Activated CD8-positive, alpha-beta memory T cell treated with anti-CD3 and anti-CD28 coated beads, Interleukin-2, amount 50 U/mL, for 1 hour (primary cell): ENCODE results near the gene QPCT.
"Not testable (repeated sequence)": the region's sequence is repeated elsewhere in the genome, so short reads cannot be mapped to it uniquely, and the experiment has no call there.

Experiments used
- DNase-seq: peaks from one replicate; pipeline ENCODE4 v3.0.0-alpha.2; 2020; ENCODE audit errors: extremely low read depth

The QPCT gene

DNA sequence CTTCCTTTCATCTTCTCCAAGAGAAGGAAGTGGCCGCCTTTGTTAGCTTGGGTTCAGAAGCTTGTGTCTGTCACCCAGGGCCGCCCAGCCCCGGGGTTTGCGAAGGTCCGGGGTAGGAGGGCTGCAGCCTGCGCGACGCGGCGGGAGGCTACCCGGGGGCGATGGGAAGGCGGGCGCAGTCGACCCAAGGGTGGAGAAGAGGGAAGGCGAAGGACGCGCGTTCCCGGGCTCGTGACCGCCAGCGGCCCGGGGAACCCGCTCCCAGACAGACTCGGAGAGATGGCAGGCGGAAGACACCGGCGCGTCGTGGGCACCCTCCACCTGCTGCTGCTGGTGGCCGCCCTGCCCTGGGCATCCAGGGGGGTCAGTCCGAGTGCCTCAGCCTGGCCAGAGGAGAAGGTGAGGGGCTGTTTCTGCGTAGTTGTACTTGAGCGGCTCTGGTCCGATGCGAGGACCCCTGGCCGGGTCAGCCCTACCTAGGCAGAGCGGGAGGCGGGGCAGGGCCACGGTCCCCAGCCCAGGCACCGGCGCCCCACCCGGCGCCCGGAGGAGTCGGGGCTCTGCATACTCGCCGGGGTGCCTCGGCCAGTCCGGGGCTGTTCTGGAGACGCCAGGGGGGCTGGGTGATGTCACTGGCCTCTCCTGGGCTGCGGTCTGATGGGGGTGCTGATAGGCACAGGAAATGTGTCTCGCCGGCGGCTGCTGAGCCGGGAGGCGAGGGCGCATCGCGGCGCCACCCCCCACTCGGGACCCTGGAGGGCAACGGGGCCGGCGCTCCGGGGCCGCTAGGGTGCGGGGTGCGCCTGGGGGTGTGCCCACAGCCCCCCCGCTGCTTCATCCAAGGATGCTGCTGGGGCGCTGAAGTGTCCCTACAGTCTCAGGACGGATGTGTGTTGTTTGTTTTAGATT is at the start of gene QPCT:
Gene QPCT, plus strand, starts transcription at position 178 of the 909 bp plus-strand sequence. Its CDS starts 102 bp downstream, at position 280.
- peak; percentile 55 for DNase-seq

DNA sequence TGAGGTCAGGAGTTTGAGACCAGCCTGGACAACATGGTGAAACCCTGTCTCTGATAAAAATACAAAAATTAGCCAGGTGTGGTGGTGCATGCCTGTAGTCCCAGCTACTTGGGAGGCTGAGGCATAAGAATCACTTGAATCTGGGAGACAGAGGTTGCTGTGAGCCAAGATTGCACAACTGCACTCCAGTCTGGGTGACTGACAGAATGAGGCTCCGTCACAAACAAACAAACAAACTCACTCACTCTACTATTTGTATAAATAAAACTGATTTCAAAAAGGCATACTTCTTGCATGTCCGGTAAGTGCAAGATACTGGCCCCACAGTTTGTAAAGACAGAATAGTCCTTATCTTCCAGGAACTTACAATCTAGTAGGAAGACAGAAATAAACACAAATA is 49.6 kb upstream of the QPCT start:
- DNase-seq = not testable (repeated sequence)

DNA sequence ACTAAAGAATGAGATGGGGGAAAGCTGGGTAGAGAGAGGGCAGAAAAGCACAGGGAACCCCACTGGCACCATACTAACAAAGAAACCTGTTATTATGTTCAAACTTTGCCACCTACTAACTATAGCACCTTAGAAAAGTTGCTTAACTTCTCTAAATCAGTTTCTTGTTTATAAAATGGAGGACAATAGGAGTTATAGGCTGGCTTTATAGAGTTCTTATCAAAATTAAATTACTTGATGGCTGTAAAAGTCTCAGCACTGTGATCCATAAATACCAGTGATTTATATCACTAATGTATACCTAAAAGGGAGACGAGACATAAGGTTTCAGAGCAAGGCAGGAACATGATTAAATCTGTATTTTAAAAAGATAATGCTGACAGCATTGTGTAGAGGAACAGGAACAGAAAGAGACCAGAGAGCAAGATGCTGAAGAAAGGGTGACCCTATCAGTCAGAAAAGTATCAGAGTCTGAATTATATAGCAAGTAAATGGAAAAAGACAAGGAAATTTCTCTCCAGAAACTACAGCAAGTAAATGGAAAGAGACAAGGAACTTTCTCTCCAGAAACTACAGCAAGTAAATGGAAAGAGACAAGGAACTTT is 48.9 kb upstream of the QPCT start:
- no peak for DNase-seq

DNA sequence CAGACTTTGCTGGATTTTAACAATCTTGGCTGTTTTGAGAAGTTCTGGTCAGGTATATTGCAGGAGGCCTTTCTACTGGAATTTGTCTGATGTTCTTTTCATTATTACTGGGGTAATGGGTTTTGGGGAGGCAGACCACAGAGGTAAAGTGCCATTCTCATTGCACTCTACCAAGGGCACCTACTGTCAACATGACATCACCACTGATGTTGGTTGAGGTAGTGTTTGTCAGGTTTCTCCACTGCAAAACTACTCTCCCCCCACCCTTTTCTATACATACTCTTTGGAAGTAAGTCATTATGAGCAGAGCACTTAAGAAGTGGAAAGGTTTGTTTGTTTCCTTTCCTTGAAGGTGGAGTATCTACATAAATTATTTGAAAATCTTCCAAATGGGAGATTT is 46.8 kb upstream of the QPCT start:
- no peak for DNase-seq

DNA sequence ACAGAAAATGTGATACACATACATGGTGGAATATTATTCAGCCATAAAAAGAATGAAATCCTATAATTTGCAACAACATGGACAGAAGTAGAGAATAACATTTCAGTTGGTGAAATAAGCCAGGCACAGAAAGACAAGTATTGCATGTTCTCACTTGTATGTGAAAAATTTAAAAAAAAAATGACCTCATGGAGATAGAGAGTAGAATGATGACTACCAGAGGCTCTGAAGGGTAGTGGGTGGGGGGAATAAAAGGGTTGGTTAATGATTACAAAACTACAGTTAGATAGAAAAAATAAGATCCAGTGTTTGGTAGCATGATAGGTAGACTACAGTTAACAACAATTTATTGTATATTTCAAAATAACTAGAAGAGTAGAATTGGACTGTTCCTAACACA is 44.3 kb upstream of the QPCT start:
- DNase-seq = no peak

DNA sequence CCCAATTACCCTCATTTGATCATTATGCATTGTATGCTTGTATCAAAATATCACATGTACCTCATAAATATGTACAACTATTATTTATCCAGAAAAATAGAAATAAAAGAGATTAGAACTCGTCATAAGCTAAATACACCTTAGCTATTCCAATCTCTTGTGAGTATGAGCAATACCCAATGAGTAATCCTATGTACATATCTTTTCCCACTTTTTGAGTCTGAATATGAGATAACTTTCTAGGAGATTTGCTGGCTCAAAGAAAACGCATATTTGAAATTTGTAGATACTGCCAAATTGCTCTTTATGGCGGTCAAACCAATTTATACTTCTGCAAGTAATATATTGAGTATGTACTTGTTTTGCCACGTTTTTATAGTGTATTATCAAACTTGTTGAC is 43.9 kb upstream of the QPCT start:
- DNase-seq = no peak

DNA sequence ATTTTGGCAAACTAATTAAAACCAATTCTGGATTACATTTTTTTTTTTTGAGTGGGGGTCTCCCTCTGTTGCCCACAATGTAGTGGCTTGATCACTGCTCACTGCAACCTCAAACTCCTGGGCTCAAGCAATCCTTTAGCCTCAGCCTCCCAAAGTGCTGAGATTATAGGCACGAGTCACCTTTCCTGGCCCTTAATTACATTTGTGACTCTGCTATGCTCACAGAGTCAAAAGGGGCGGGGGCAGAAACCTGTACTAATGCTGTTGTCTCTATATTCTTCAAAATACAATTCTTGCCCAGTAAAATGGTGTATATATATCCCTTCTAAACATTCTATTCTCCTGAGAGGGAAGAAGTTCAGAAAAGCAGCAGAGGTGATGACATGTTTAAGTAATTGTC is 43.0 kb upstream of the QPCT start:
- DNase-seq = no peak

DNA sequence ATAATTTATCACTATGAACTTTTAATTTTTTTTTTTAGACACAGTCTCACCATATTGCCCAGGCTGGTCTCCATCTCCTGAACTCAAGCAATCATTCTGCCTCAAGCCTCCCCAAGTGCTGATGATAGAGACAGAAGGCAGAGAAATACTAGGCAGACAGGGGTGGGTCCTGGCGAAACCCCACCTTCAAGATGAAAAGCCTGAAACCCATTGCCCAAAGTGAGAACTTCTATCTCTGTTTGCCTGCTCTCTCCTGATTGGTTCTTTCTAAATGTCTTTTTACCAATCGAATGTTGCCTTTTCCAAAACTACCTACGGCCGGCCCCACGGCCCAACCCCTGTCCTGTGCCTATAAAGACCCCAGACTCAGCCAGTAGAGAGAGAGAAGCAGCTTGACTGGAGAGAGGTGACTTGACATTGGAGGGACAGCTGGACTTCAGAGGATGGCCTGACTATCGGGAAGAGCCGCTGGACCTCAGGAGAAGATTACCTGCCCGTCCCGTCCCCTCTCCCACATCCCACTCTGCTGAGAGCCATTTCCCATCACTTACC is 41.7 kb upstream of the QPCT start:
- no peak for DNase-seq

DNA sequence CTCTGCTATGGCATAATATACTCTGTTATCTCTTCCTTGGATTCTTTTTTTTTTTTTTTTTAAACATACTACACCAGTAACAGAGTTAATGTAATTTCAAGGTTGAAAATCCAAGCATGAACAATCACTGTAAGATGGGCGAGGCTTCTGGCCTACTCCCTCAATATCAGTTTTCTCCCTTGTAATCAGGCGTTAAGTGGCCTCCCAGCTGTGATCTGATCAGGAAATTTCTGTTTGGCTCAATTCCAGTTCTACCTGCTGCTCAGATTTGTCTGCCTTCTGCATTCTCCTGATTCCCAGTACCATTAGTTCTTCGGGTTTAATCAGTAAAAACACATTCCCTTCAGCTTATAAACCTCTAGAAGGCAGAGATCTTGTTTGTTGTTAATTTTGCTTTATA is 38.4 kb upstream of the QPCT start:
- DNase-seq = no peak

DNA sequence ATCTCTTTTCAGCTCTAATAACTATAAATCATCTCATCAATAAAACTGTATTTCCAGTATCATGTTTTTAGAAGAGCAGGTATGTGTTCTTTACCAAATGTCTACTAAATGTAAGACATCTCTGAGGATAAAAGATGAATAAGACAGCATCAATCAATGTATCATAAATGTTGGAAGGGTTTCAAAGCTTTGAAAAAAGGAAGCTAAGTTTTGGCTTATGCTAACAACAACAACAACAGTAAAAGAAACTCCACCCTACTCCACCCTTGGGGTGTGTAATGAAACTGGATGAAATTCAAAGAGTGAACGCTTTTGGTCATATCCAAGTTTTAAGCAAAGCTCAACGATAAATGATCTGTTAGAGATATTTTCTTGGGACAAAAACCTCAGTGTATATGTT is 36.9 kb upstream of the QPCT start:
- DNase-seq = no peak

DNA sequence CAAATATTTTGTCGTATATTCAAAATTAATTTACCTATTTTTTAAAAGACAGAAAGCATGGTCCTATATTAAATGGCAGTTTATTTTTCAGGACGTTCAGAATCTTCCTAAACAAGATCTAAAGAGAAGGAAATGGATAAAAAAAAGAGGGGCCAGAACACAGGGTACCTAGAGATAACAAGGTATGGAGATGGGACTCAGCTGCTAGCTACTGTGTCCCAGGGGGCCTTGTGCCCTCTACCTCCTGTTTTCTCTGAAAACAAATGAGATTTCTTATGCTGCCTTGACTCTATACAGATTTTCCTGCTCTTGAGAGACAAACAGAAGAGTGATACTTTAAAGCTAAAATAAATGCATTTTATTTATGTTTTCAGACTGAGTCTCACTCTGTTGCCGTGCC is 29.1 kb upstream of the QPCT start:
- DNase-seq = no peak

DNA sequence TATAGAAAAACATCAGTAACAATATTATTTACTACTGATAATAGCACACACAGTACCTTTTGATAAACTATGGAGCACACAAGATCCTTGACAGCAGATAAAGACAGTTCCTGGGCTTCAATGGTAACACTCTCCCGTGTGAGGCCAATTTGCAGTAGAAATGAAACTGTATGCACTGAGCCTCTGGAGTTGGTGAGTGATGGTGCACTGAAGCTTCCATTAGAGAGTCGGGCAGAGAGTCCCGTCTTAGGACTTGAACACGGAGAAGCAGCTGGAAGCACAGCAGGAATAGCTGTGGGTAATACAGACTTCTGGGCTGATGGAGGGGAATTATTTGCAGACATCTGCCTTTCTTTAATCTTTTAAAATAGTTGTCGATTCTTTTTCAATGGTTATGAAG is 28.2 kb upstream of the QPCT start:
- DNase-seq = no peak

DNA sequence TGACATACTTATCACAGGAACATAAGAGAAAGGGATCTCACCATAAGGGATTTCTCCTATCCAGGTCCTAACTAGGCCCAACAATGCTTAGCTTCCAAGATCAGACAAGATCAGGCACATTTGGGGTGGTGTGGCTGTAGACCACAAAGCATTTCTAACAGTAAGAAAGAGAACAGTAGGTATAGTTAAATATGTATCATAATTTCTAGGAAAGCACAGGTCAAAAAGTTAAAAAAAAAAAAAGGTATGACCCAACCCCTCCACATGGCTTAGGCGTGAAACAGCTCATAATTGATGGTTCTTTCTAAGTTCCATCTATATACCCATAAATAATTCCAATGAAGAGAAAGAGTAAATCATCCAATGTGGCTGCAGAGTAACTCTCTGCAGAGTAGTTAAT is 26.7 kb upstream of the QPCT start:
- DNase-seq = no peak

DNA sequence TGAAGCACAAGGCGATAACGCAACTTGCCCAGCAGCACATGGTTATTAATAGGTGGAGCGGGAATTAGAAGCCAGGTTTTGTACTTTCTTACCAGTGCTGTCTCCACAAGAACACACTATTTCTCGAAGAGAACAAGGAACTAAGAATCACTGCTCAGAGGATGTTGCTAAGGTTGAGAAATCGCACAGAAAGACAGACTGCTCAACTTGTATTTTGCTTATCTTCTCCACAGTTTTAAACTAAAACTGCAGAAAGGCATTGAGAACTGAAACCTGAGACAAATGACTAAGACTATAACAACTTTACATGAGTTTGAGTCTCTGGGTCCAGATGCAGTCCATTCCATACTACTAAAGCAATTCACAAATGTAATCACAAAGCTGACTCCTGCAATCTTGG is 26.0 kb upstream of the QPCT start:
- DNase-seq = no peak

DNA sequence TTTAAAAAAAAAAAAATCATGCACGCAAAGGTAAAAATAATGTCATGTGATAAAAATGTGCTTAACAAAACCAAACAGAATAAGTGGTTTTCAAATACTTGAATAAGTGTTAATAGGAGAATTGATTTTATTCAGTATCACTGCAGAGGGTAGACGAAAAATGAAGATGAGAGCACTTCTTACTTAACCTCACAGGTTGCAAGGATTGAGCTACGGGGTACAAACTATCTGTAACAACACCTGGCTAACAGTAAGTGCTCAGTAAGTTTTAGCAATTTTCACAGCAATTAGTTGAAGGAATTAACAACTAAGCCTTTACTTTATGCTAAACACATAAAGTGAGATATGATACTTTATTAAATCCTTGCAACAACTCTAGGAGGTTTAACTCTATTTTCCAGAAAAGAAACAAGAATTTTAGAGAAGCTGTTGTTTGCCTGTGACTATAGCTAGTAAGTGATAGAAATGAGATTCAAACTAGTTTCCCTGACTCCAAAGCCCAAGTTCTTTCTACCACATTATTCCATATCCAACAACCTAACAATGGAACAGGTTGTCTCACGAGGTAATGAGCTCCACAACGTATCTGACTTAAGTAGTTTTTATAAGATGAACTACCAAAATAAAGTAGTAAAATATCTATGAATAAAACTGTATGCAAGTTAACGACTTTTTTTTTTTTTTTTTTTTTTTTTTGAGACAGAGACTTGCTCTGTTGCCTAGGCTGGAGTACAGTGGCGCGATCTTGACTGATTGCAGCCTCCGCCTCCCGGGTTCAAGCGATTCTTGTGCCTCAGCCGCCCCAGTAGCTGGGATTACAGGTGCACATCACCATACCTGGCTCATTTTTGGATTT is 24.4 kb upstream of the QPCT start:
- DNase-seq = no peak

DNA sequence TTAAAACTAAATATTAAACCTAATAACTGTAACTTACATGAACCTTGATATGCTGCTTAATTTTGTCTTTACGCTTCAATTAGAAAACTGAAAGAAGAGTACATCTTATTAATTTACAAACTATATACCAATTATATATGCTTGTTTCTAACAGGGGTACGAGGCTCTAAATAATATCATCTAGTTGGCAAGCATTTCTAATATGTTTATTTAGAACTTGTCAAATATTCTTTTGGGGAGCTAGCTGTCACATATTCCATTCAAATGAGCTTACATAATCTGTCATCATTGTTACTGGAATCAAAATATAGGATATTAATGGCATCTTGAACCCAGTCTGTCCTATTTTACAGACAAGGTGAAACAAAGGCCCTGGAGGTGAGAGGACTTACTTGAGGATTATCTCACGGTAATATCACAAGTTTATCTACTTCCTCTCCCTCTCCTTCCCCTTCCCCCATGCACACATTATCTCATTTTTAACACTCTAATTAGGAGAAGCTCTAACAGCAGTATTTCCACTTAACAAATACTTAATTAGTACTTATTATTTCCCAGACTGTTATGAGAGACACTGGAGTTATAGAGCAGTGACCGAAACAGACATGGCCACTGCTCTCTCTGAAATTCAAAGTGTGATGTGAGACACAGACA is 23.3 kb upstream of the QPCT start:
- no peak for DNase-seq

DNA sequence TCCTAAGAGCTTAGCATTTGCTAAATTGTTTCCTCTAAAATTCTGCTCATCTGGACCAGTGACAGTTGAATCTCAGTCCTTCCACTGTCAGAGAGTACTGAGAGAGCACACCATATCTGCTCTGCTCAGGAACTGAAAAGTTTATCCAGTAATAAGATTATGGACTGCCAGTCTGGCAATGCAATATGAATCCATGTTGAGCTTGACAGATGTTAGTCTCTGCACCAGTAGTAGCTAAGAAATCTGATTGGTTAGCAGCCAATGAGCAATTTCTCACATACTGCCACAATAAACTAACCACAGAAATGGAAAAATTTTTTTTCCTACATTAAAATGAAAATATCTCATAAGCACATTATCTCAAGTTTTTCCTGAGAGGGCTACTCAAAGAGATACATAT is 22.1 kb upstream of the QPCT start:
- no peak for DNase-seq

DNA sequence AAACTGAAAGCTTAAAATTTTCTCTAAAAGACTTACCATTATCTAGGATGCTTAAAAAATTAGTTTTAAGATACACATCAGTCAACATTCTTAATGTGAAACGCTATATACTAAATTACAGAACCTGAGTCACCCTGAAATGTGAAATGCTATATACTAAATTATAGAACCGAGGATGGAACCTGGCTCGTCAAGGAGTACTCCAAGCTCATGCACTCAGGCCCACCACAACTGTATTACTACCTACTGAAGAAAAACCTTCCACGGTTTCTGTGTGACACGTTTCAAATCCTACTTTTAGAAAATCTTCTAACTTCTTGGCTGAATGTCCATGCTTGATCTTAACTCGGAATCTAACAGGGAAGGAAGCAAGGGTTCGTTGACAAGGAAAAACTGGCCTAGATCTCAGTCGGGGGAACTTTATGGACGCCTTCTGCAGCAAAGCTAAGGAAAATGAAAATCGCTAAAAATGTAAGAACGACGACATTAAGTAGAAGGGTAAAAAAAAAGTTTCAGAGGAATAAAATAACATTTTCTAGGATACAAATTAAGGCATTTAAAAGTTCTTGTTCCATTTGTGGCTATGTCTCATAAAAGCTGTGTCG is 21.2 kb upstream of the QPCT start:
- DNase-seq = no peak

DNA sequence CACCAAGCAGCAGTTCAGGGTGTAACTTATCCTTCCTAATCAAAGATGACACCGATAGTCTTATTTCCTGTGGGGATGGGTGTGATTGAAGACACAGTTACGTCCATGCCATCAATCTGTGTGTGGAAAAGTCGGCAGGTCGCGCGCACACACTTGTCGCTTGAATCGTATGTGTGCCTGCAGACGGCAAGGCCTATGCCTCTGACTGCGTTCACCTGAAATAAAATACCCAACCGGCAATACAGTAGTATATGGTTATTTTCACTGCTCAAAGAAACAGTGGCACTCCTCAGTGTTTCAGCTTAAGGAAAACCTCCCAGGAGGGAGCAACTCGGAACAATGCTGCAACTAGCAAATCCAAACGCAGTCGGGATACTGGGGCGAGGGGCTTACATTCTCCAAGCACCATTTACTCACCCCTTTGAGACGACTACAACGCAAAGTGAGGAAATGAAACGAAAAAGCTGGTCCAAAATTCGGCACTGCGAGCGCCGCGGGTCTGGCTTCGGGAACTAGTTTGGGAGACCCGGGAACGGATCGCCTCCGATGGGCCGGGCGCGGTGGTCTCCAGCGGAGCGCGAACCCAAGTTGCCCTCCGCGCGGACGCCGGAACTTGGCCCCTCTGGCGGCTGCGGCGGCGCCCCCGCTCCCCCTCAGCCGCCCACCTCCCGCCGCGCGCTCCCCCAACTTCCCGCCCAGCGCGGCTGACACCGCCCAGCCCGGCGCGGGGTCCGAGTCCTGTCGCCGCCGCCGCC is 20.5 kb upstream of the QPCT start:
- DNase-seq = peak; percentile 34

DNA sequence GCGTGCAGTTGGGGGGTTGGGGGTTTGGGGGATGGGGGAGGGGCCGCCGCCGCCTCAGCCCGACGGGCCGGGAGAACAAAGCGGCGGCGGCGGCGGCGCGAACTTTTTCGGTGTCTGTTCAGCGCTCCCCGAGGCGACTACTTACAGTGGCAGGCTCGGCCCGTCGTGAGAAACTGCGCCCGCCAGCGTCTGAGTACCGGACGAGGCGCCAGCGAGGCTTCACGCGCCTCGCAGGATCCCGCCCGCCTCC is 20.0 kb upstream of the QPCT start:
- peak; percentile 49 for DNase-seq
